Right lobe of liver (tissue), 4 donors: ENCODE results near the gene ZNF221.

Experiments used
- CTCF ChIP-seq, 4 donors: fragments of 200-600 bp in 3 of 4; fragments of 450-650 bp in 1 of 4; IDR thresholded peaks; one replicate each; pipeline versions ENCODE4 v1.5.1 to v1.8.0; 2016 to 2022; ENCODE audit warnings: antibody characterized with exemption in 4 of 4, mild to moderate bottlenecking in 2 of 4
- POLR2A ChIP-seq: fragments of 450-650 bp; IDR thresholded peaks from one replicate; pipeline ENCODE4 v1.6.1; 2017; ENCODE audit warnings: antibody characterized with exemption, mild to moderate bottlenecking
- donor health status: DM: no; HTN: no; CAD: no.
- donor health status: DM: no; HTN: no; CAD: no.
- donor health status: DM: no; HTN: yes; CAD: no.

GRCh38 chr19:43966079-43966694 lies 15.2 kb downstream of the ZNF221 start:
- no peak for TF ChIP-seq CTCF (IDR thresholded peaks at IDR 0.05)
- no peak for TF ChIP-seq POLR2A
